Measurements from ENCODE around the gene R3HDM2.

R3HDM2 gene

GRCh38 chr12:57223191-57224165 lies 207.4 kb downstream of the R3HDM2 start:
- Histone ChIP-seq H3K4me1 (ENCODE audit: insufficient read depth, insufficient read length) (peaks cover 33% of the 10 kb centered on the region), H3K27me3 (ENCODE audit: insufficient read depth, insufficient read length) (peaks cover 85% of the 10 kb centered on the region), H3K36me3 (ENCODE audit: insufficient read depth, insufficient read length, low read length) (no peaks in the 10 kb centered on the region), H3K4me3 (ENCODE audit: insufficient read length, low read depth) (no peak overlapping the region), H3K9me3 (ENCODE audit: insufficient read depth, low read length) (no peaks in the 10 kb centered on the region), H3K9ac (ENCODE audit: insufficient read length, low read depth) (peak overlapping the region; percentile 27)
- TF ChIP-seq YY1 (IDR thresholded peaks at IDR 0.05; ENCODE audit: insufficient read depth, insufficient read length) (no peak), ZNF274 (IDR thresholded peaks at IDR 0.05; ENCODE audit: low read depth, low read length) (no peak), SUZ12 (IDR thresholded peaks at IDR 0.05; ENCODE audit: extremely low read depth, insufficient read depth, insufficient read length) (no peak)
- no peak for DNase-seq (ENCODE audit: low read depth, low spot score)

- H3K9ac ChIP-seq (ENCODE audit: insufficient read length, low read depth), result peak overlapping the region; percentile 27
- no peak for TF ChIP-seq YY1 (IDR thresholded peaks at IDR 0.05; ENCODE audit: insufficient read depth, insufficient read length)
- TF ChIP-seq SUZ12 (IDR thresholded peaks at IDR 0.05; ENCODE audit: extremely low read depth, insufficient read depth, insufficient read length), result no peak
- no peak overlapping the region for H3K4me3 ChIP-seq (ENCODE audit: insufficient read length, low read depth)
- H3K27me3 ChIP-seq (ENCODE audit: insufficient read depth, insufficient read length), result peaks cover 88% of the 10 kb centered on the region
- H3K36me3 ChIP-seq (ENCODE audit: insufficient read depth, insufficient read length, low read length), result no peaks in the 10 kb centered on the region
- no peak for DNase-seq (ENCODE audit: low read depth, low spot score)
- H3K9me3 ChIP-seq (ENCODE audit: insufficient read depth, low read length), result no peaks in the 10 kb centered on the region
- H3K4me1 ChIP-seq (ENCODE audit: insufficient read depth, insufficient read length), result peaks cover 34% of the 10 kb centered on the region
These were observed 208.3 kb downstream of the R3HDM2 start for GRCh38 chr12:57222286-57223190.

GRCh38 chr12:57221169-57221917 lies 209.5 kb downstream of the R3HDM2 start:
- H3K4me3 ChIP-seq (ENCODE audit: insufficient read length, low read depth), result no peak overlapping the region

GRCh38 chr12:57220770-57221168 lies 210.1 kb downstream of the R3HDM2 start:
- Histone ChIP-seq H3K9ac (ENCODE audit: insufficient read length, low read depth) (no peak overlapping the region), H3K9me3 (ENCODE audit: insufficient read depth, low read length) (no peaks in the 10 kb centered on the region), H3K4me1 (ENCODE audit: insufficient read depth, insufficient read length) (peaks cover 39% of the 10 kb centered on the region), H3K36me3 (ENCODE audit: insufficient read depth, insufficient read length, low read length) (no peaks in the 10 kb centered on the region), H3K27me3 (ENCODE audit: insufficient read depth, insufficient read length) (peaks cover 95% of the 10 kb centered on the region), H3K4me3 (ENCODE audit: insufficient read length, low read depth) (no peak overlapping the region)
- TF ChIP-seq YY1 (IDR thresholded peaks at IDR 0.05; ENCODE audit: insufficient read depth, insufficient read length), result no peak
- TF ChIP-seq SUZ12 (IDR thresholded peaks at IDR 0.05; ENCODE audit: extremely low read depth, insufficient read depth, insufficient read length), result no peak
- TF ChIP-seq ZNF274 (IDR thresholded peaks at IDR 0.05; ENCODE audit: low read depth, low read length), result no peak
- DNase-seq (ENCODE audit: low read depth, low spot score), result no peak

More at GRCh38 chr12:57221169-57221917, 209.5 kb downstream of the R3HDM2 start:
- Histone ChIP-seq H3K36me3 (ENCODE audit: insufficient read depth, insufficient read length, low read length) (no peaks in the 10 kb centered on the region), H3K4me1 (ENCODE audit: insufficient read depth, insufficient read length) (peaks cover 37% of the 10 kb centered on the region), H3K9ac (ENCODE audit: insufficient read length, low read depth) (peak overlapping the region; percentile 8), H3K9me3 (ENCODE audit: insufficient read depth, low read length) (no peaks in the 10 kb centered on the region), H3K27me3 (ENCODE audit: insufficient read depth, insufficient read length) (peaks cover 93% of the 10 kb centered on the region)
- no peak for DNase-seq (ENCODE audit: low read depth, low spot score)
- no peak for TF ChIP-seq YY1 (IDR thresholded peaks at IDR 0.05; ENCODE audit: insufficient read depth, insufficient read length)
- TF ChIP-seq SUZ12 (IDR thresholded peaks at IDR 0.05; ENCODE audit: extremely low read depth, insufficient read depth, insufficient read length), result peak; percentile 51

GRCh38 chr12:57219993-57220754 lies 210.7 kb downstream of the R3HDM2 start:
- Histone ChIP-seq H3K4me3 (ENCODE audit: insufficient read length, low read depth) (no peak overlapping the region), H3K36me3 (ENCODE audit: insufficient read depth, insufficient read length, low read length) (no peaks in the 10 kb centered on the region), H3K27me3 (ENCODE audit: insufficient read depth, insufficient read length) (peaks cover 96% of the 10 kb centered on the region), H3K4me1 (ENCODE audit: insufficient read depth, insufficient read length) (peaks cover 44% of the 10 kb centered on the region), H3K9me3 (ENCODE audit: insufficient read depth, low read length) (no peaks in the 10 kb centered on the region), H3K9ac (ENCODE audit: insufficient read length, low read depth) (no peak overlapping the region)
- no peak for DNase-seq (ENCODE audit: low read depth, low spot score)
- TF ChIP-seq SUZ12 (IDR thresholded peaks at IDR 0.05; ENCODE audit: extremely low read depth, insufficient read depth, insufficient read length) (no peak), YY1 (IDR thresholded peaks at IDR 0.05; ENCODE audit: insufficient read depth, insufficient read length) (no peak), ZNF274 (IDR thresholded peaks at IDR 0.05; ENCODE audit: low read depth, low read length) (no peak)
